ENCODE measurements around the gene POC1B.

GRCh38 chr12:89464974-89465592 lies 60.8 kb downstream of the POC1B start:
- TF ChIP-seq CTCF (conservative IDR thresholded peaks at IDR 0.05) (no peak), EZH2 (IDR thresholded peaks at IDR 0.05; ENCODE audit: low read depth) (no peak)
